Measurements from ENCODE around the gene FOXO1.

DNA sequence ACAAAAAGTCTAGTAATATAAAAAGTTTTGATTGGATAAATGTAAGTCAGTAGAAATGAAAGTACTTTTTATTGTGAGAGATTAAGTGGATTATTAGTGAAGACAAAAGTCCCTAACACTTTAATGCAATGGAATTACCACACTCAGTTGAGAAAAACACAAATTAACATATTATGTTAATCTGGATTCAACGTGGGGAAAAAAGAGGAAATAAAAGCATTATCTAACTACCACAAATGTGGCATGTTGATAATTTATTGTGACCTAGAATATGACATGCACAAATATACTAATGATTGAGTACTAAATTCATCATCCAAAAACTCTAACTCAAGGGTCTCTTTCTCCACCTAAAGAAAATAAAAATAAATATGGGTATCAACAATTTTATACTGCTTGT, 41.5 kb downstream of the FOXO1 start:
- TF ChIP-seq, protein P1, sequence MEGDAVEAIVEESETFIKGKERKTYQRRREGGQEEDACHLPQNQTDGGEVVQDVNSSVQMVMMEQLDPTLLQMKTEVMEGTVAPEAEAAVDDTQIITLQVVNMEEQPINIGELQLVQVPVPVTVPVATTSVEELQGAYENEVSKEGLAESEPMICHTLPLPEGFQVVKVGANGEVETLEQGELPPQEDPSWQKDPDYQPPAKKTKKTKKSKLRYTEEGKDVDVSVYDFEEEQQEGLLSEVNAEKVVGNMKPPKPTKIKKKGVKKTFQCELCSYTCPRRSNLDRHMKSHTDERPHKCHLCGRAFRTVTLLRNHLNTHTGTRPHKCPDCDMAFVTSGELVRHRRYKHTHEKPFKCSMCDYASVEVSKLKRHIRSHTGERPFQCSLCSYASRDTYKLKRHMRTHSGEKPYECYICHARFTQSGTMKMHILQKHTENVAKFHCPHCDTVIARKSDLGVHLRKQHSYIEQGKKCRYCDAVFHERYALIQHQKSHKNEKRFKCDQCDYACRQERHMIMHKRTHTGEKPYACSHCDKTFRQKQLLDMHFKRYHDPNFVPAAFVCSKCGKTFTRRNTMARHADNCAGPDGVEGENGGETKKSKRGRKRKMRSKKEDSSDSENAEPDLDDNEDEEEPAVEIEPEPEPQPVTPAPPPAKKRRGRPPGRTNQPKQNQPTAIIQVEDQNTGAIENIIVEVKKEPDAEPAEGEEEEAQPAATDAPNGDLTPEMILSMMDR (IDR thresholded peaks at IDR 0.05; ENCODE audit: insufficient read depth, low read depth, low read length) = no peak
- no peak for TF ChIP-seq EZH2 (IDR thresholded peaks at IDR 0.05; ENCODE audit: insufficient read depth, low read length)

Data from astrocyte (in vitro differentiated cells and primary cell).